HG03108 (cell line): ENCODE results near the gene FOLR2.
"Not testable (repeated sequence)": the region's sequence is repeated elsewhere in the genome, so short reads cannot be mapped to it uniquely, and the experiment has no call there.

ENCODE experiments used
- ATAC-seq: cut with Tn5 transposase; IDR thresholded peaks from one replicate; pipeline ENCODE4 v1.9.1; 2021; ENCODE audit warnings: moderate library complexity; ENCODE audit not compliant: unreplicated experiment

FOLR2 gene

DNA sequence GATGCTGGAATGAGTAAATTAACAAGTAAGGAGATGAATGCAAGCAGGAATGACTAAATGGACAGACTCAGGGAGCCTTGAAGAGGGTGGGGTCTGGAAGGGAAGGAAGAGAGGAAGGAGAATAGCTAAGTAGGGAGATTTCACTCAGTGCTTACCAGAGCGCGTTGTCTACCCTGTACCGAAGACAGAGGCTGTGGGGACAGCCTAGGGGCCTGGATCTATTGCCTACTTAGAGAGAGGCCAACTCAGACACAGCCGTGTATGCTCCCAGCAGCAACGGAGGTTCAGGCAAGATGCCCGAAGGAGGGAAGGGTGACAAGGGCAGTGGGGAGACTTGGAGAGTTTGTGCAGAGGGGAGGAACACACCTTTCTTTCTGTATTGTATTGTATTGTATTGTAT, at the start of gene FOLR2:
Gene FOLR2, plus strand, starts transcription at position 157 of the 400 bp plus-strand sequence. CDS start 1,791 bp downstream, outside the sequence.
- no peak for ATAC-seq

- ATAC-seq, result not testable (repeated sequence)
These were observed 47.5 kb upstream of the FOLR2 start for GRCh38 chr11:72169046-72169555.

DNA sequence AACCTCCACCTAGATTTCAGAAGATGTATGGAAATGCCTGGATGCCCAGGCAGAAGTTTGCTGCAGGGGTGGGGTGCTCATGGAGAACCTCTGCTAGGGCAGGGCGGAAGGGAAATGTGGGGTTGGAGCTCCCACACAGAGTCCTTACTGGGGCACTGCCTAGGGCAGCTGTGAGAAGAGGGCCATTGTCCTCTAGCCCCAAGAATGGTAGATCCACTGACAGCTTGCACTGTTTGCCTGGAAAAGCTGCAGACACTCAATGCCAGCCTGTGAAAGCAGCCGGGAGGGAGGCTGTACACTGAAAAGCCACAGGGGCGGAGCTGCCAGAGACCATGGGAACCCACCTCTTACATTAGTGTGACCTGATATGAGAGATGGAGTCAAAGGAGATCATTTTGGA, 46.8 kb upstream of the FOLR2 start:
- ATAC-seq, result not testable (repeated sequence)

DNA sequence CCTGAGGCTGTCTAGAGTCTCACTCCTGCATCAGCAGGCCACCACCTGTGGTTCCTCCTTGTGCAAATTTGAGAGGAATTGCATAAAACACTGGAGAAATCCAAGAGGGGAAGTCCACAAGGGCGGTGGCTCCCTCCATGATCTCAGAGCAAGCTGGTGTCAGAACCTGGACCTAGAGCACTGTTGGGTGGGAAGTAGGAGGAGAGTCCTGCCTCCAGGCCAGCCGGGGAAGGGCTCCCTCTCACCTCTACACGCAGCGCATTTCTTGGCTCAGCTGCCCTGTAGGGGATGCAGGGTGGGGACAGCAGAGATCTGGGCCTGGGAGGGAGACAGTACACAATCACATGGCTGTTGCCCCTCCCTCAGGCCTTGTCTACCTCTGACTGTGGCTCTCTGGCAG, 44.6 kb upstream of the FOLR2 start:
- ATAC-seq, result not testable (repeated sequence)

- ATAC-seq, result no peak
These were observed 43.3 kb upstream of the FOLR2 start for GRCh38 chr11:72173291-72173690.

GRCh38 chr11:72174302-72175070, 42.1 kb upstream of the FOLR2 start:
- ATAC-seq, result no peak

- ATAC-seq, result no peak
These were observed 38.9 kb upstream of the FOLR2 start for GRCh38 chr11:72177656-72178055.

DNA sequence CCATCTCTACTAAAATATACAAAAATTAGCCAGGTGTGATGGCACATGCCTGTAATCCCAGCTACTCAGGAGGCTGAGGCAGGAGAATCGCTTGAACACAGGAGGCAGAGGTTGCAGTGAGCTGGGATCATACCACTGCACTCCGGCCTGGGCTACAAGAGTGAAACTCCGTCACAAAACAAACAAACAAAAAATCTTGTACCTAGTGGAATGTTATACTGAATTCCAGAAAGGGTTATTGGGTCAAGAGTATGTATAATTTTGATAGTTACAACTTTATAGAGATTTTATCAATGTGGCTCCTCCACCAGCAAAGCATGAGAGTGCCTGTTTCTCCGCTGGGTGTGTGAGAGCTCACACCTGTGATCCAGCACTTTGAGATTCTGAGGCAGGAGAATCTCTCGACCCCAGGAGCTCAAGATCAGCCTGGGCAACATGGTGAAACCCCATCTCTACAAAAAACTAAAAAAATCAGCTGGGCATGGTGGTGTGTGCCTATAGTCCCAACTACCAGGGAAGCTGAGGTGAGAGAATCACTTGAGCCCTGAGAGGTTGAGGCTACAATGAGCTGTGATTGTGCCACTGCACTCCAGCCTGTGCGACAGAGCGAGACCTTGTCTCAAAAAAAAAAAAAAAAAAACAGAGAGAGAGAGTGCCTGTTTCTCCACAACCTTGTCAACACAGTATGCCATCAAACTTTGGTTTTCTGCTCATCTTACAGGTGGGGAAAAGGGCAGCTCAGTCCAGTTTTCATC, 37.4 kb upstream of the FOLR2 start:
- no peak for ATAC-seq

GRCh38 chr11:72179804-72180396, 36.7 kb upstream of the FOLR2 start:
- ATAC-seq, result no peak

DNA sequence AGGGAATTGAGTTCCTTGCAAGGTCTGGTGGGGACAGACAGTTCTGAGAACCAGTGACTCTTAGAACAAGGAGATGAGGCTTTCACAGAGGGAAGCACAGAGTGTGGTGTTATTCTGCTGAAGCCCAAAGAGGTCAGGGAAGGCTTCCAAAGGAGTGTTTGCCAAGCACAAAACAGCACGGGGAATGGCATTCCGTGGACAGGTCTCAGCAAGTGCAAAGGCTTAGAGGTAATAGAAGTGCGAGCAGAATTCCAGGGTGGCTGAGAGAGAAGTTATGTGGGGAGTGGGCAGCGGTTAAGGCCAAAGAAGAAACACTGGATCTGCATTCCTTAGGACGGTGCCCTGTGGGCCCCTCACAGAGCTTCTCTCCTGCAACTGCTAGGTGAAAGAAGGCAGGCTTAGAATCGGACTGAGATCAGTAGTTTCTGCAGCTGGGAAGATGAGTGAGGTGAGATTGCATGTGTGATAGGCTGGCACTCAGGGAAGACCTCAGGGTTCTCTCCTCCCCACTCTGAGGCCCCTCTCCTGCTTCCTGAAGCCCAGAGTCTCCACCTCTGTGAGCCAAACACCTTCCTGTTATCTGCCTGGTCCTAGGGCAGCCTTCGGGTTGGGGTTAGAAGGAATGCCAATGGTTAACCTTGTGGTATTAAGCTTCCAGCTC, 35.6 kb upstream of the FOLR2 start:
- not testable (repeated sequence) for ATAC-seq

GRCh38 chr11:72181553-72181958, 35.0 kb upstream of the FOLR2 start:
- ATAC-seq, result not testable (repeated sequence)

GRCh38 chr11:72188267-72188666, 28.3 kb upstream of the FOLR2 start:
- no peak for ATAC-seq

- ATAC-seq, result no peak
These were observed 26.9 kb upstream of the FOLR2 start for GRCh38 chr11:72189455-72190250.

- no peak for ATAC-seq
These were observed 25.9 kb upstream of the FOLR2 start for GRCh38 chr11:72190631-72191071.

- no peak for ATAC-seq
These were observed 24.6 kb upstream of the FOLR2 start, which contains the start of gene FOLR1 for GRCh38 chr11:72191961-72192381. TSS of gene FOLR1 (plus strand) at chr11:72192140. CDS start at chr11:72192174, 34 bp downstream.

DNA sequence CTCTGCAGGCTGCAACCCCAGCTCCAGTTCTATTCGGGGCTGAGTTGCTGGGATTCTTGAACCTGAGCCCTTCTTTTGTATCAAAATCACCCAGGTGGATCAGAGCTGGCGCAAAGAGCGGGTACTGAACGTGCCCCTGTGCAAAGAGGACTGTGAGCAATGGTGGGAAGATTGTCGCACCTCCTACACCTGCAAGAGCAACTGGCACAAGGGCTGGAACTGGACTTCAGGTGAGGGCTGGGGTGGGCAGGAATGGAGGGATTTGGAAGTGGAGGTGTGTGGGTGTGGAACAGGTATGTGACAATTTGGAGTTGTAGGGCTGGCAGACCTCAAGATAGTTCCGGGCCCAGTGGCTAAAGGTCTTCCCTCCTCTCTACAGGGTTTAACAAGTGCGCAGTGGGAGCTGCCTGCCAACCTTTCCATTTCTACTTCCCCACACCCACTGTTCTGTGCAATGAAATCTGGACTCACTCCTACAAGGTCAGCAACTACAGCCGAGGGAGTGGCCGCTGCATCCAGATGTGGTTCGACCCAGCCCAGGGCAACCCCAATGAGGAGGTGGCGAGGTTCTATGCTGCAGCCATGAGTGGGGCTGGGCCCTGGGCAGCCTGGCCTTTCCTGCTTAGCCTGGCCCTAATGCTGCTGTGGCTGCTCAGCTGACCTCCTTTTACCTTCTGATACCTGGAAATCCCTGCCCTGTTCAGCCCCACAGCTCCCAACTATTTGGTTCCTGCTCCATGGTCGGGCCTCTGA, 20.9 kb upstream of the FOLR2 start:
- no peak for ATAC-seq

- not testable (repeated sequence) for ATAC-seq
These were observed 15.1 kb upstream of the FOLR2 start for GRCh38 chr11:72201445-72201844.

DNA sequence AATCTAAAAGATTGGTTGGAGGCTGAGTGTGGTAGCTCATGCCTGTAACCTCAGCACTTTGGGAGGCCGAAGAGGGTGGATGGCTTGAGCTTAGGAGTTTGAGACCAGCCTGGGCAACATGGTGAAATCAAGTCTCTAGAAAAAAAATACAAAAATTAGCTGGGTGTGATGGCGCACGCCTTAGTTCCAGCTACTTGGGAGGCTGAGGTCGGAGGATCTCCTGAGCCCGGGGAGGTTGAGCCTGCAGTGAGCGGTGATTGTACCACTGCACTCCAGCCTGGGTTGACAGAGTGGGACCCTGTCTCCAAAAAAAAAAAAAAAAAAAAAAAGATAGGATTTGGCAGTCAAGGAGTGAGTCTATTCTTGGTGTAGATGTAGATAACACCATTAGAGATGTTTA, 14.0 kb upstream of the FOLR2 start:
- no peak for ATAC-seq

- ATAC-seq, result no peak
These were observed 13.4 kb upstream of the FOLR2 start for GRCh38 chr11:72203163-72203562.
